H1 (cell line): ENCODE results near the gene BMF. TPM values are rescaled to one million over a fixed set of nuclear protein-coding genes. Genes with fewer than 3 reads are reported as not detected.
A peak's percentile ranks its signal among the peaks of the same experiment; 100 is the strongest.

Source experiments
- BCL11A ChIP-seq, 2 experiments: IDR thresholded peaks; one replicate each; pipeline ENCODE4 v1.6.1; 2011; ENCODE audit warnings: low read depth in 2 of 2, low read length in 2 of 2, mild to moderate bottlenecking in 2 of 2
- BRCA1 ChIP-seq: IDR thresholded peaks from 2 replicates; pipeline ENCODE4 v1.6.1; 2012; ENCODE audit warnings: low read depth, low read length, improper control_type of control experiment
- EP300 ChIP-seq, 2 experiments: IDR thresholded peaks; 1 replicate in 1 of 2; 2 replicates in 1 of 2; pipeline ENCODE4 v1.6.1; 2011 to 2012; ENCODE audit warnings: low read depth in 2 of 2, low read length in 2 of 2, mild to moderate bottlenecking in 2 of 2, borderline replicate concordance in 1 of 2, inconsistent platforms in 1 of 2, moderate library complexity in 1 of 2
- EZH2 ChIP-seq: fragments of 200-600 bp; sonication (generic); IDR thresholded peaks from 2 replicates; pipeline ENCODE4 v1.7.1; 2012; ENCODE audit warnings: low read depth, mild to moderate bottlenecking, moderate library complexity, low read length, inconsistent platforms; ENCODE audit not compliant: severe bottlenecking
- FOSL1 ChIP-seq: IDR thresholded peaks from 2 replicates; pipeline ENCODE4 v1.6.1; 2011; ENCODE audit warnings: mild to moderate bottlenecking, low read depth, low read length, moderate library complexity; ENCODE audit not compliant: insufficient read depth
- GTF2F1 ChIP-seq: IDR thresholded peaks from 2 replicates; pipeline ENCODE4 v1.6.1; 2012; ENCODE audit warnings: low read depth, low read length, improper control_type of control experiment, borderline replicate concordance
- HDAC2 ChIP-seq, 2 experiments: fragments of 300-600 bp in 1 of 2; sonication (generic) in 1 of 2; IDR thresholded peaks; 2 replicates each; pipeline ENCODE4 v1.6.1; 2011 to 2012; ENCODE audit warnings: low read depth in 2 of 2, low read length in 2 of 2, mild to moderate bottlenecking in 2 of 2, moderate library complexity in 2 of 2, borderline replicate concordance in 1 of 2, inconsistent platforms in 1 of 2
- KDM5A ChIP-seq: fragments of 200-600 bp; IDR thresholded peaks from 2 replicates; pipeline ENCODE4 v1.7.1; 2012; ENCODE audit warnings: mild to moderate bottlenecking, low read length, inconsistent platforms, mixed read lengths
- POLR2A ChIP-seq, 2 experiments: IDR thresholded peaks; 1 replicate in 1 of 2; 2 replicates in 1 of 2; pipeline ENCODE4 v1.6.1; 2011; ENCODE audit warnings: low read depth in 2 of 2, low read length in 2 of 2, mild to moderate bottlenecking in 2 of 2; ENCODE audit errors: control extremely low read depth in 1 of 2
- POLR2AphosphoS5 ChIP-seq: IDR thresholded peaks from 2 replicates; pipeline ENCODE4 v1.6.1; 2011; ENCODE audit warnings: low read depth, low read length
- RAD21 ChIP-seq, 2 experiments: IDR thresholded peaks in 1 of 2; conservative IDR thresholded peaks in 1 of 2; 2 replicates each; pipeline ENCODE4 v1.6.1; 2011; ENCODE audit warnings: low read depth in 2 of 2, low read length in 2 of 2, improper control_type of control experiment in 1 of 2, inconsistent platforms in 1 of 2, mild to moderate bottlenecking in 1 of 2, moderate library complexity in 1 of 2
- RNF2 ChIP-seq: fragments of 200-900, 300-1000 bp; sonication (generic); IDR thresholded peaks from 2 replicates; pipeline ENCODE4 v1.7.1; 2016; ENCODE audit warnings: borderline replicate concordance, low read depth, mild to moderate bottlenecking, antibody characterized with exemption, low read length; ENCODE audit not compliant: poor library complexity, severe bottlenecking; ENCODE audit errors: missing control alignments
- SIRT6 ChIP-seq: IDR thresholded peaks from one replicate; pipeline ENCODE4 v1.7.1; 2012; ENCODE audit warnings: low read length, inconsistent platforms
- SUZ12 ChIP-seq: fragments of 200-600 bp; sonication (generic); IDR thresholded peaks from 2 replicates; pipeline ENCODE4 v1.6.1; 2012; ENCODE audit warnings: mild to moderate bottlenecking, inconsistent platforms, low read length, moderate library complexity, mixed read lengths
- TAF7 ChIP-seq: optimal IDR thresholded peaks from 2 replicates; pipeline ENCODE3; 2011; ENCODE audit warnings: low read depth, mild to moderate bottlenecking, inconsistent platforms, low read length, moderate library complexity, borderline replicate concordance
- YY1 ChIP-seq: IDR thresholded peaks from 2 replicates; pipeline ENCODE4 v1.6.1; 2011; ENCODE audit warnings: low read depth, mild to moderate bottlenecking, low read length
- polyA plus RNA-seq, 7 experiments: library from polyadenylated mRNA; depleted of rRNA in 3 of 7; stranded (reverse) in 5 of 7; unstranded in 2 of 7; fragments of >200 nt in 5 of 7; fragments of 200-250 nt in 2 of 7; gene quantifications; 1 replicate in 5 of 7; 2 replicates in 1 of 7; 4 replicates in 1 of 7; pipeline versions ENCODE4 v1.2.1 to v1.2.3, GENCODE V29; 2011 to 2013; ENCODE audit warnings: missing spikeins in 2 of 7, mixed read lengths in 2 of 7
- total RNA-seq: library from RNA; stranded (reverse); fragmentation: NEBNext Ultra II Directional; extraction: Animal tissue kit (Norgen Biotek cat#: 25700); gene quantifications from 2 replicates; pipeline ENCODE4 v1.2.1, GENCODE V29; 2021
- TF ChIP-seq, protein P1 (sequence below): IDR thresholded peaks from 2 replicates; pipeline ENCODE4 v1.6.1; 2011; ENCODE audit warnings: low read length, improper control_type of control experiment
- TF ChIP-seq, protein P2 (sequence below), 3 experiments: IDR thresholded peaks; 1 replicate in 2 of 3; 2 replicates in 1 of 3; pipeline versions ENCODE4 v1.5.1 to v1.6.1; 2011; ENCODE audit warnings: low read length in 3 of 3, mild to moderate bottlenecking in 3 of 3, inconsistent platforms in 2 of 3, low read depth in 1 of 3, moderate library complexity in 1 of 3; ENCODE audit not compliant: insufficient read depth in 1 of 3; ENCODE audit errors: control extremely low read depth in 1 of 3

BMF gene
- total and polyA plus RNA-seq, 2 of the 8 experiments (the other 6 are each of a cell fraction or from before 2014, with no cell fraction given) = 21.2 to 24.2 TPM

- TF ChIP-seq RAD21 (IDR thresholded peaks at IDR 0.05 in 1 of 2, conservative IDR thresholded peaks at IDR 0.05 in 1 of 2; ENCODE audit: low read depth in 2 of 2, low read length in 2 of 2) (peak; percentile 24 to 48), SIRT6 (no peak), TAF7 (no peak), BRCA1 (no peak), KDM5A (no peak), BCL11A (IDR thresholded peaks at IDR 0.05; ENCODE audit: low read depth in 2 of 2, low read length in 2 of 2) (no peak), POLR2AphosphoS5 (no peak), GTF2F1 (no peak), POLR2A (IDR thresholded peaks at IDR 0.05; ENCODE audit: control extremely low read depth in 1 of 2, low read depth in 2 of 2, low read length in 2 of 2) (no peak), RNF2 (no peak), EP300 (IDR thresholded peaks at IDR 0.05; ENCODE audit: borderline replicate concordance in 1 of 2, low read depth in 2 of 2, low read length in 2 of 2) (no peak), HDAC2 (IDR thresholded peaks at IDR 0.05; ENCODE audit: borderline replicate concordance in 1 of 2, low read depth in 2 of 2, low read length in 2 of 2) (no peak; a peak in 2 of 4 replicates), YY1 (peak; percentile 86), SUZ12 (no peak), EZH2 (peak; percentile 58), FOSL1 (no peak)
- TF ChIP-seq, protein P1, sequence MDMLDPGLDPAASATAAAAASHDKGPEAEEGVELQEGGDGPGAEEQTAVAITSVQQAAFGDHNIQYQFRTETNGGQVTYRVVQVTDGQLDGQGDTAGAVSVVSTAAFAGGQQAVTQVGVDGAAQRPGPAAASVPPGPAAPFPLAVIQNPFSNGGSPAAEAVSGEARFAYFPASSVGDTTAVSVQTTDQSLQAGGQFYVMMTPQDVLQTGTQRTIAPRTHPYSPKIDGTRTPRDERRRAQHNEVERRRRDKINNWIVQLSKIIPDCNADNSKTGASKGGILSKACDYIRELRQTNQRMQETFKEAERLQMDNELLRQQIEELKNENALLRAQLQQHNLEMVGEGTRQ = no peak
- TF ChIP-seq, protein P2, sequence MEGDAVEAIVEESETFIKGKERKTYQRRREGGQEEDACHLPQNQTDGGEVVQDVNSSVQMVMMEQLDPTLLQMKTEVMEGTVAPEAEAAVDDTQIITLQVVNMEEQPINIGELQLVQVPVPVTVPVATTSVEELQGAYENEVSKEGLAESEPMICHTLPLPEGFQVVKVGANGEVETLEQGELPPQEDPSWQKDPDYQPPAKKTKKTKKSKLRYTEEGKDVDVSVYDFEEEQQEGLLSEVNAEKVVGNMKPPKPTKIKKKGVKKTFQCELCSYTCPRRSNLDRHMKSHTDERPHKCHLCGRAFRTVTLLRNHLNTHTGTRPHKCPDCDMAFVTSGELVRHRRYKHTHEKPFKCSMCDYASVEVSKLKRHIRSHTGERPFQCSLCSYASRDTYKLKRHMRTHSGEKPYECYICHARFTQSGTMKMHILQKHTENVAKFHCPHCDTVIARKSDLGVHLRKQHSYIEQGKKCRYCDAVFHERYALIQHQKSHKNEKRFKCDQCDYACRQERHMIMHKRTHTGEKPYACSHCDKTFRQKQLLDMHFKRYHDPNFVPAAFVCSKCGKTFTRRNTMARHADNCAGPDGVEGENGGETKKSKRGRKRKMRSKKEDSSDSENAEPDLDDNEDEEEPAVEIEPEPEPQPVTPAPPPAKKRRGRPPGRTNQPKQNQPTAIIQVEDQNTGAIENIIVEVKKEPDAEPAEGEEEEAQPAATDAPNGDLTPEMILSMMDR (IDR thresholded peaks at IDR 0.05; ENCODE audit: control extremely low read depth in 1 of 3, insufficient read depth in 1 of 3, low read depth in 1 of 3, low read length in 3 of 3) = peak; percentile 10 to 45 (median 43); a peak in 3 of 4 replicates
Measured at GRCh38 chr15:40108855-40109735, at the start of gene BMF (continued).
